Putamen (tissue), 1 donor: ENCODE data around the gene TPP1.
A peak's percentile ranks its signal among the peaks of the same experiment; 100 is the strongest.

Source experiments
- DNase-seq: peaks from one replicate; pipeline ENCODE4 v3.0.0-alpha.2; 2016; ENCODE audit warnings: low spot score

Gene TPP1

DNA sequence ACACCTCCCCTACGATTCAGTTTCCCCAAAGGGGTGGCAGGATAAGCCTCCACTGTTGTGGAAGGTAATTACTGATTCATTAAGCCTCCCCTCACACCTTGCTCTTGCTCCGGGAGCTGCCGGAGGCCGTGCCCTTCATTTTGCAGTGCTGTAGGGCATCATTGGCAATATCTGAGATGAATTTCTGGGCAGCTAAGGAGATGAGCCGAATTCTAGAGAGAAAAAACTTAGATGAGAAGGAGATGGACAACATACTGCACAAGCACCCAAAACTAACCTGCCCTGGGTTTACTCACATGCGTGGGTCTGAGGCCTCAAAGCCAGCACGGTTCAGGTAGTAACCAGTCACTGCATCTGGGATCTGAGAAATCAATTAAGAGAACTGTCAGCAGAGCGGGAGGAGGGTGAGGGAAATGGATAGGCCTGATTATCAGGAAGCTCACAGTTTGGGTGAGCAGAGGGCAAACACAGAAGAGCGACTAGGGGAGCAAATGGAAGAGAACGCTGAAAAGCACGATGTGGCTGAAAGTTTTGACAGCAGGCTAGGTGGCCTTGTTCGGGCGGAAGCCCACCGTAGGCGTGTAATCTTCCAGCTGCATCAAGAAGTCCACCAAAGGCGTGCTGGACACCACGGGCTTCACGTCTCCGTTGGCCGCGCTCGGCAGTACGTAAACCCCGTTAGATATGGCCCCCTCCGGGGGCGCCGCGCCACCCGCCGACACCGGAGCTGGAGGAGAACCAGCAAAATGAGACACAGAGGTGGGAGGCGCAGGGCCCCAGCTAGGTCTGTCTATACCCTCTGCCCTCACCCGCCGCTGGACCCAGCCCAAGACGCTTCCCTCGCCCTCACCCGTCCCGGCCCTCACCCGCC lies 7.9 kb downstream of the TPP1 start:
- DNase-seq, result no peak

DNA sequence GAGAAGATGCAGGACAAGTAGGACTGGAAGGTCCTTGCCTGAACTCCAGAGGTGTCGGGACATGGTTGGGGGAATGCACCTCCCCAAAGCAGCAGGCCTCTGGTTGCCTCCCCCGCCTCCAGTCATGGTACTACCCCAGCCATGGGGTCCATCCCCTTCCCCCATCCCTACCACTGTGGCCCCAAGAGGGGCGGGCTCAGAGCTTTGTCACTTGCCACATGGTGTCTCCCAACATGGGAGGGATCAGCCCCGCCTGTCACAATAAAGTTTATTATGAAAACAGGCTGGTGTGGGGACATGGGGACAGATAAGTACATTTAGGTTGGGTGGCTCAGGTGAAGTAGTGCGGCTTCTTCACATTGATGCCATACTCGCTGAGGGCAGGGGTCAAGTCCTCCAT lies 8.6 kb downstream of the TPP1 start:
- no peak for DNase-seq

DNA sequence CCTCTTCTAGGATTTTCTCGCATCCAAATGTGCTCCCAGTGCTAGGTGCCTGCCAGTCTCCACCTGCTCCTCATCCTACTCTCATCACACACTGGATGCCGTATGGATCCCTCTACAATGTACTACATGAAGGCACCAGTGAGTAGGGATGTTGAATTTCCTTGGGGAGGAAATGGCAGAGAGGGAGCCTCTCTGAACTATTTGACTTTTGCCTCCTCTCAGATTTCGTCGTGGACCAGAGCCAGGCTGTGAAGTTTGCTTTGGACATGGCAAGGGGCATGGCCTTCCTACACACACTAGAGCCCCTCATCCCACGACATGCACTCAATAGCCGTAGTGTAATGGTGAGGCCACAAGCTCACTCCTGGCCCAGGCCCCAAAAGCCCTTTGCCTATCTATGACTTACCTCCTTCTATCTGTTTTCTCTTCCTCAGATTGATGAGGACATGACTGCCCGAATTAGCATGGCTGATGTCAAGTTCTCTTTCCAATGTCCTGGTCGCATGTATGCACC lies 9.7 kb downstream of the TPP1 start:
- DNase-seq, result no peak

DNA sequence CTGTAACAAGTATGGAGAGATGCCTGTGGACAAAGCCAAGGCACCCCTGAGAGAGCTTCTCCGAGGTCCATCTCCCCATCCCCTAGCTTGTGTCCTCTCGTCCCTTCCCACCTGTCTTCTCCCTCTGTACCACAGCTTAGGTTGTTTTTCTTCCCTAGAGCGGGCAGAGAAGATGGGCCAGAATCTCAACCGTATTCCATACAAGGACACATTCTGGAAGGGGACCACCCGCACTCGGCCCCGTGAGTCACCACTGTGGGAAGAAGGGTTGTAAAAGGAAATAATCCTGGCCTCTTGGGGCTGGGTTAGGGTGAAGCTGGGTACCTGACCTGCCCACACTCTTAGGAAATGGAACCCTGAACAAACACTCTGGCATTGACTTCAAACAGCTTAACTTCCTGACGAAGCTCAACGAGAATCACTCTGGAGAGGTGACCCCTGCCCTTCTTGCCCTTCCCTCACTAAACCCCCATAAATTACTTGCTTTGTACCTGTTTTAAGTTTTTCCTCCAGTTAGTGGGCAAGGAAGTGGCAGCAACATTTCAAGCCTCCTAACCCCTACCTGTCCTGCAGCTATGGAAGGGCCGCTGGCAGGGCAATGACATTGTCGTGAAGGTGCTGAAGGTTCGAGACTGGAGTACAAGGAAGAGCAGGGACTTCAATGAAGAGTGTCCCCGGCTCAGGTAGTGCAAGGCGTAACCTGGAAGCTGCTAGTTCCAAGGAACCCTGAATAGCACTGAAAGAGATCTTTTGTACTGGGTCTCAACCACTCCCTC lies 10.3 kb downstream of the TPP1 start:
- no peak for DNase-seq

DNA sequence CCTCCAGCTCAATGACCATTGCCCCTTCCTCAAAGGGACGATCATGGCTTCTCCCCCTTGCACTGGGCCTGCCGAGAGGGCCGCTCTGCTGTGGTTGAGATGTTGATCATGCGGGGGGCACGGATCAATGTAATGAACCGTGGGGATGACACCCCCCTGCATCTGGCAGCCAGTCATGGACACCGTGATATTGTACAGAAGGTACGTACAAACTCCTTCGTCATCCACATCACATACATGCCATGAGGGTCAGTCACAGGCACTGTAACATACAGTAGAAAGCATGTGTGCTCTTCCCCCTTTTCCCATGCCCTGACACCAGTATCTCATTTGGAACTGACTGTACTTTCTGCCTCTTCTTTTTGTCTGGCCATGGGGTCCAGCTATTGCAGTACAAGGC lies 11.2 kb downstream of the TPP1 start:
- DNase-seq, result no peak

DNA sequence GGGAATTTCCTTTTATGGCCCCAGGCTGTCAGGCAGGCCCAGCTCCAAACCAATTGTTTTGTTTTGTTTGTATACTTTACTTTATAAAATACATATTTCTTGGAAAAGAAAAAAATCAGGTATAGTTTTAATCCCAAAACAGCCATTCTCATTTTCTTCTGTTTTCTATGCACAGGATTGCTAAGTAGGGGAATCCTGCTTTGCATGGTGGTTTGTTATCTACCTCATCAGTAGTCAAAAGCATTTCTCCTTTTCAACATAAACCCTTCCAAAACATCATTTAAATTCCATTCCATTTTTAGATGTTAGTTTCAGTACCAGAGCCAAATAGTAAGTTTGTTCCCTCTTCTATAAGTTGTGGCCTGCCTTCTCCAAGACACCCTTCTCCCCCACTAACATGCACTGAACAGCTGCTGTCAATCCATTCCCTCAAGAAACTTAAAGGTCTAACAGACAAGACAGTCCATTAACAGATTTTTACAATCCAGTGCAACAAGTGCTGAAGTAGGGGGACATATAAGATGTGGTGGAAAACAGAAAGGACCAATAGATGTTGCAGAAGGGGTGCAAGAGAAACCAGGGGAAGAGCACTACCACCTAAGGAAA lies 11.9 kb downstream of the TPP1 start:
- no peak for DNase-seq

DNA sequence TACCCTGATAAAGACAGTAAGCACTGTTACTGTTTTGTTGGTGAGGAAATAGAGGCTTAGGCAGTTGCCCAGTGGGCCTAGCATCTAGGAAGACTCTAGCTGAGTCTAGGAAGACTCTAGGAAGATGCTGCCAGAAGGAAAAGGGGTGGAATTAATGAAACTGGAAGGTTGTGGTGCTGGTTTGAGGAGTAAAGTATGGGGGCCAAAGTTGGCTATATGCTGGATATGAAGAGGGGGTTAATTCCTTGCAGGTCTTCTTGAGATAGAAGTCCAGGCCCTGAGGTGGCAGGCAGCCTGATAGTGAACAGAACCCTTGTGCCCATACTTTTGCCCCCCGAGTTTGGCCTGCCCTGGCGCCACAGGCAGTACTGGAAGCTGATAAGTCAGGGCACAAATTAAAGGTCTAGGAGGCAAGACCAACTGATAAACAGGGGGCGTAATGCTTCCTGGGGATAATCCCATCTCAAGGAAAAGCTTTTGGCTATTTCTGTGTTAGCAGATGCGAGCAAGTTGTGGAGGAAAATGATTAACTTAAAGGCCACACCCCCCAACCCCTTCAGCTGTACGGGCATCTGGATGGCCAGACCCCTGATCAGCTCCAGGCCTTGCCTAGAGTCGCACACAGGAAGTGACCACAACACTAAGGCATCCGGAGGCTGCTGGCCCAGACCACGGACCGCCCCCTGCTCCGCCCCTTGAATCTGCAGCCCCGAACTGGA lies 12.6 kb downstream of the TPP1 start:
- DNase-seq, result peak; percentile 84

DNA sequence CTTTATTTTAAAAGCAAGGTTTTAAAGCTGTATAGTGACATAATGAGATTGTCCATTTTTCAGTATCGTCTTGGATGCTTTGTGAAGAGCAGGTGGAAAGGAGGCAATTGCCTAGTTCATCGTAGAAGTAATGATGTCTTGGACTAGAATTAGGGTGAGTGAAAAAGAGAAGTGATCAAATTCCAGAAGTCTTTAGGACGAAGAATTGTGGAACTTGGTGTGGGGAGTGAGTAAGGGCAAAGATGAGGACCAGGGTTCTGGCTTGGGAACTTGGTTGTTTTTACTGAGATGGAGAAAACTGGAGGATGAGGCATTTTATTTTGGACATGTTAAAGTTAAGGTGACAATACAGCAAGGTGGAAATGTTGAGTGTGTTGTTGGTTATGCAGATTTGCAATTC lies 14.4 kb downstream of the TPP1 start:
- no peak for DNase-seq

DNA sequence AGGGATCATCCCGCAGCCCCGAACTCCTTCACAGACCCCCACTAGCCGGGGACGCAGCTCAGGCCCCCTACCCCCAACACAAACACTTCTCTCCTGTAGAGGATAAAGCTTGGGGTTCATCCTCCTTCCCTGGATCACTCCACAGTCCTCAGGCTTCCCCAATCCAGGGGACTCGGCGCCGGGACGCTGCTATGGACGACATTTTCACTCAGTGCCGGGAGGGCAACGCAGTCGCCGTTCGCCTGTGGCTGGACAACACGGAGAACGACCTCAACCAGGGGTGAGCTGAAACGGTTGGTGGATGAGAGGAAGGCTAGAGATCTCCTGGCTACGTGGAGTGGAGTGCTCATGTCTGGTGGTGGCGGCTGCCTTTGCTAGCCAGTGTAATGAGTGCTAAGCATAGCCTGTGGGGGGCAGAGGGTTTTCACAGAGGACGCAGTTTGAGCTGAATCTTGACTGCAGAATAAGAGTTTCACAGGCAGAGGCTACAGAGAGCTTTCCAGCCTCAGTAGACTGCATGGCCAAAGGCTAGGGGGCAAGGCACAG lies 15.1 kb downstream of the TPP1 start:
- peak; percentile 64 for DNase-seq

DNA sequence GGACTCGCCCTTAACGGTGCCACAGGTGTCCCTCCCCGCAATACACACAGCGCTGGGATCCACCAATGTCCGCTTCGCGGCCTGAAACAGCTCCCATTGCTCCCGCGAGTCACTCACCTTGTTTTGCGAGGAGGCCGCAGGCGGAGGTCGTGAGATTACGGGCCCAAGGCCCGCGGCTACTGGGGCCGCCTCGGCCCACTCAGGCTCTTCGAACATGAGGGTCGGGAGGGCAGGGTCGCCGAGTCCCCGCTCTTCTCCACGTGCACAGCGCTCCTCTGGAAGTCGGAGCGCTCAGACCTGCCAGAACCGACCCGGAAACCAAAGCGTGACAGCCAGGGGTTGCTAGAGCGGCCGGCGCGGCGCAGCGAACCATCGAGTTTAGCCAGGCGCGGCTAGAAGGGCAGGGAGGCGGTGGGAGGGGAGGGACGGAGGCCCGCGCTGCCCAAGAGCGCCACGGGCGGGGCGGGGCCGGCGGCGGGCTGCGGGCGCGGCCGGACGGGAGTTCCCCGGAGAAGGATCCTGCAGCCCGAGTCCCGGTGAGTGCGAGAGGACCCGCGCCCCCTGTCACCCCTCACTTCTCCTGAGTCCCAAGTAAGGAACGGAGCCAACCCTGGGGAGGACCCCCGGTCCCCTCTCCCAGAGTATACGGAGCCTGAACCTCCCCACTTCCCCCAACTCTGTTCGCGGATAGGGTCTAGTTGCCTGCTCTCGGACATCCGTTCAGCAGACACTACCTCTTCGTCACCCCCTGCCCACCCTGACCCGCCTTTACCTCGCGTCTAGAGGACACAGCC lies 15.7 kb downstream of the TPP1 start, which contains the start of the genes ILK and RRP8:
ILK (plus strand) TSS at position 488 of the 794 bp plus-strand sequence. CDS start 498 bp downstream, outside the sequence.
RRP8 (minus strand) TSS at position 330 of the 794 bp plus-strand sequence; CDS start at position 216, 114 bp downstream.
- DNase-seq, result peak; percentile 91

DNA sequence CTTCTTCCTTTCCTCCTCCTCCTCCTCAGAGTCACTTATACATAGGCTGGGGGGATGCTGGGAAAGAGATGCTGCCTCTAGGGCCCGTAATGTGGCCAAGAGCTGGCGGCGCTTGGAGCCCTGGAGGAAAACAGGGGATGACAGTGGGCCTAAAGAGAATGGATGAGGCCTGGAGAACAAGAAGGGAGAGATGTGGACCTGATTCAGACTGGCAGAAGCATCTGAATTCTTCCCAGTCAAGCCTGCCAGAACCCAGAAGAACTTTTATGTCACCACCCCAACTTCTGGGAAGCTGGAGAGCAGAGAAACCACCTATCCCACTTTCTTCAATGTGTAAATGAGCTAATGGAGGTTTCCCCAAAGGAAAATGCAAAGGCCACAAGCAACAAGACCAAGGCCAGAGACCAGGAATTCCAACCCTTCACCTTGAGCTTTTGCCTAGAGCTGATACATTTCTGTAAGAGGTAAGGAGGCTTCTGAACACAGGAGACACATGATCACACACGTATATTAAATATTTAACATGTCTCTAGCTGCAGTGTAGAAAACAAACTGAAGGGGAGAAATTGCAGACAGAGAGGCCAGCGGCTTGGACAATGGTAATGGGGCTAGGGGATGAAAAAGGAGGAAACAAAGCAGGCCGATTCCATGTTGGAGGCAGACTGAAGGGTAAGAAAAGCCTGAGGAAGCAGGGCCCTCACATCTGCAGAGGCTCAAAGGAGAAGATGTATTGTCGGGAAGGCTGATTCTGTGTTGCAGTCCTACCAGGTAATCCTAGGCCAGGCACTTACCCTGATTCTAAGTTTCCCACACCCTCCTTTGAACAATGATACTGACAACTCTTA lies 16.9 kb downstream of the TPP1 start:
- no peak for DNase-seq

DNA sequence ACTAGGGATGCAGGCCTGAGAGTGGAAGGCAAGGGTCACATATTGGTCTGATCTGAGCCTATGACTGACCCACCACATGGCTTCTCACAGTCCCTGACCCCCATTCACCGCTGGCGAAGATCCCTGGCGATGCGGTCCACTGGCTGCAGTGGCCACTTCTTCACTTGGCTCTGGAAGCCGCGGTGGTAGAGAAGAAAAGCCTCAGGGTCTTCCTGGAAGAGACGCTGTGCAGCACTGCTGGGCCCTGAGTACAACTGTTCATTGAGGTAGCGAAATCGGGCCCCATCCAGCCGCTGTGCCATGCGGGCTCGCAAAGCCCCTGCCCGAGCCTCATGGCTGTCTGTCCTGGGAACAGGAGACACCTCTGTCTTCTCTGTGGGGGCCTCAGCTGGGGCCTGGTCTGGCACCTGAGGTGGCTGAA lies 18.2 kb downstream of the TPP1 start:
- DNase-seq, result no peak

DNA sequence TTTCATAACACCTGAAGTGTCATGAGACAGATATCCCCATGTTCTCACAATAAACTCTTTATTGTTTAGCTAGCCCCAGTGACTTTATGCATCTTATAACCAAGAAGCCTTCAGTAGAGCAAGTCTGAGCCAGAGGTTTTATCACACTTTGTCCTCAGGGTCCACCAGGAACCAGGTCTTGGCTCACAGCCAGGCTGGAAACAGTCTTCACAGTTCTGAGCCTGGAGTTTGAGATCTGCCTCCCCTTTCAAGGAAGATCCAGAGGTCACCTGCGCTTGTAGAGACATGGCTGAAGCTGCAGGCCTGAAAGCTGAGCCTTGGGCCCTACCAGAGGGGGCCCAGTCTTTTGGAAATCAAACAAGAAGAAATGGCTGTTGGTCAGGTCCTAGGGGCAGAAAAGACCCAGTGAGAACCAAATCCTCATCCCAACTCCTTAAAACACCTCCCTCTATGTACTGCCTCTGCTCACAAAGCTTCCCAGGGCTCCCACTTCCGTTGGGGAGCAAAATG lies 19.3 kb downstream of the TPP1 start:
- no peak for DNase-seq

DNA sequence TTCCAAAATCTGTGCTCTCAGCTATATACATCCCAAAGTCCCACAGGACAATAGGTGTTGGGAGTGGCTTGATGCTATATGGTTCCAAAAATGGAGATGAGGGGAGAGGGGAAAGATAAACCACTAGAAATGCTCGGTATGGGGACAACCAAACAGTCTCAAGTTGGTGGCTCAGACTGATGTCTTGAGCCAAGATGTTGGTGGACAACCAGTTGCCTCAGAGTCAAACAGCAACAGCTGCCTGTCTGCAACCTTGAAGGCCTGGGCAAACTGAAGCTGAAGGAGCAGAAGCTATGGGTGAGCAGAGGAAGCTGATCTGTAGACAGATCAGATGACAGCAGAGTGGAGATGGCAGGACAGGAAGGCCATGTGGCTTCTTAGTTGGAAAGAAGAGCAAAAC lies 19.8 kb downstream of the TPP1 start:
- no peak for DNase-seq

DNA sequence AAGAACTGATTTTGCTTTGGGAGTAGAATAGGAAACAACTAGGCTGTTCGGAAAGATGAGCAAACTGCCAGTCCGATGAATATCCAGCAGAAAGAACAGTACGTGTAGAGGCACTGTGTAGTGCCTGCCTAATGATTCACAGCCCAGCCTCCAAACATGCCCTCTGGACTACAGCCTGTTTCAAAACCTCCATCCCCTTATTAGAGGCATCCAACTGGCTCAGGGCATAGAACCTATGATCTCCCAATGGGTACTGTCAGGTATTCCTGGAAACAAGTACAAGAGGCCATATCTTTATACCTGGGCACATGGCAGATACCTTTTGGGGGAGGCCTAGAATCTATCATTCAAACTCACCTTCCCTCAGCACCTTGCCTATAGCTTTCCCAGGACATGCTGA lies 20.7 kb downstream of the TPP1 start:
- DNase-seq, result no peak

DNA sequence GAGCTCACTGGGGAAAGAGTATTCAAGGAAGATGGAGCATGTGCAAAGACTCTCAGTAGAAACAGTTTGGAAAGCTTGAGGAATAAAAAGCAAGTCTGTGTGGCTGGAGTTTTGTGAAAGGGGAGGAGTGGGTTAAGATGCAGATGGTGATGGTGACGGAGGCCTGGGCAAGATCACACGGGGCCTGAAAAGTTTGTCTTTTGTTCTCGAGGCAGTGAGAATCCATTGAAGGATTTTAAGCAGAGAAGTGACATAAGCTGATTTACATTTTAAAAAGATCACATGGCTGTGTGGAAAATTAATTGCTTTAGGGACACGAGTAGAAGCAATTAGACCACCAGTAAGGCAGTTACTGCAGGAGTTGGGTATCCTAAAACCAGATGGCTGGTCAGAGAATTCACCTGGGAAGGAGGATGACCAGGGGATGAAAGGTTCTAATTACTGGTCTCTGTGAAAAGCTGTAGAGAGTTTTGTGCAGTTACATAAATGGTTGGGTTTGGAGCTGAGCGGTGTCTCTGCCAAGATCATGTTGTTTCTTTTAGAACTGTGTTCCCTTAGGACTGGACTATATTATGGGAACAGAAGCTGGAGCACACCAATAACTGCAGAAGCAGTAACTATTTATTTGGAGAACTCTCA lies 22.9 kb downstream of the TPP1 start:
- peak; percentile 70 for DNase-seq

DNA sequence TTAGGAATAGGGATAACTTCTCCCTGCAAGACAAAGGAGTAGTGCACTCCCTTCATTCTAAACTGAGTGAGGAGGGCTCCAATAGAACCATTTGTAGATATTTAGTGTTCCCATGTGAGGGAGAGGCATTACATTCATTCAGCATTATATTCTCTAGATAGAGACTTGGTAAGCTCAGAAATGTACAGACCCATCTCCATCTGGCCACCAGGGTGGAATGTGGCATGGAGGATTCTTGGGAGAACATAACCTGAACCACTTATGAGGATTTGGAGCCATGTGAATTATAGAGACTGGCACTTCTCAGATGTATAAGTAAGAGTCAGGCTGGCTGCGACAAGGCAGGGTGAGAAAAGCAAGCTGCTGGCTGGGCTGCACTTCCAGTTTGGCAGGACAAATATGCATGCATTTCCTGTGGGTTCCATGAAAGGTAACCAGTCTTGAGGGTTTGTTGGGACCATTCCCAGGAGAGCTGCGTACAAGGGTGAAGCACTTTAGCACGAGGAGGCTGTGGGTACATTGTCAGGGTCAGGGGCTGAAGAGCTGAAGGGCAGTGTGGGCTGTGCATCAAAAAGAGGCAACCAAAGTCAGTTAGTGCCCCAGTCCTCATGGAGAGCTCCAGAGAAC lies 25.0 kb downstream of the TPP1 start:
- DNase-seq, result no peak

DNA sequence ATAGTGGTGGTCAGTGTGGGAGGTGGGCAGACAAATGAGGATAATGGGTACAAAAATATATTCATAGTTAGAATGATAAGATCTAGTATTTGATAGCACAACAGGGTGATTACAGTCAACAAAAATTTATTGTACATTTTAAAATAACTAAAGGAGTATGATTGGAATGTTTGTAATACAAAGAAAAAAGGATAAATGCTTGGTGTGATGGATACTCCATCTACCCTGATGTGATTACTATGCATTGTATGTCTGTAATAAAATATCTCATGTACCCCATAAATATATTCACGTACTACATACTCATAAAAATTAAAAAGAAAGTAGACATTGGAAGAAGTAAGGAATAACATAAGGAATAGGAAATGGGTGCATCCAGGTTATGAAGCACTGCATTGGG lies 31.2 kb downstream of the TPP1 start:
- no peak for DNase-seq
